K562 (cell line): ENCODE results near the gene PRSS50. TPM values are rescaled to one million over a fixed set of nuclear protein-coding genes. Genes with fewer than 3 reads are reported as not detected.

ENCODE experiments used
- BHLHE40 ChIP-seq: IDR thresholded peaks from 2 replicates; pipeline ENCODE4 v1.6.1; 2011; ENCODE audit warnings: low read length, improper control_type of control experiment
- CBFB ChIP-seq: sonication (generic); formaldehyde crosslinking; IDR thresholded peaks from 2 replicates; pipeline ENCODE4 v1.4.0; 2020; ENCODE audit warnings: mild to moderate bottlenecking, missing genetic modification reagents
- EP400 ChIP-seq: fragments of 450-650 bp; IDR thresholded peaks from 2 replicates; pipeline ENCODE4 v1.6.1; 2017; ENCODE audit warnings: antibody characterized with exemption, mild to moderate bottlenecking, moderate library complexity
- FOXP1 ChIP-seq: sonication (generic); formaldehyde crosslinking; IDR thresholded peaks from 2 replicates; pipeline ENCODE4 v1.8.0; 2022; ENCODE audit warnings: mild to moderate bottlenecking, missing genetic modification reagents
- FUS ChIP-seq: fragments of 200-400 bp; formaldehyde crosslinking; optimal IDR thresholded peaks from 2 replicates; pipeline ENCODE3; 2017; ENCODE audit warnings: low read depth, low read length
- JUN ChIP-seq, 2 experiments: sonication (generic) in 1 of 2; formaldehyde crosslinking in 1 of 2; IDR thresholded peaks; 2 replicates each; pipeline versions ENCODE4 v1.6.1 to v1.8.0; 2012 to 2022; ENCODE audit warnings: borderline replicate concordance in 2 of 2, mild to moderate bottlenecking in 2 of 2, improper control_type of control experiment in 1 of 2, low read depth in 1 of 2, low read length in 1 of 2, missing genetic modification reagents in 1 of 2
- MYBL2 ChIP-seq, 2 experiments: fragments of 450-650 bp in 1 of 2; sonication (generic) in 1 of 2; formaldehyde crosslinking in 1 of 2; IDR thresholded peaks; 2 replicates each; pipeline versions ENCODE4 v1.6.1 to v1.8.1; 2017 to 2022; ENCODE audit warnings: borderline replicate concordance in 1 of 2, inconsistent platforms in 1 of 2, low read depth in 1 of 2, mild to moderate bottlenecking in 1 of 2, missing genetic modification reagents in 1 of 2, moderate library complexity in 1 of 2
- ZNF263 ChIP-seq: sonication (generic); formaldehyde crosslinking; IDR thresholded peaks from 2 replicates; pipeline ENCODE4 v1.8.0; 2022; ENCODE audit warnings: mild to moderate bottlenecking, missing genetic modification reagents, borderline replicate concordance
- ZNF431 ChIP-seq: sonication (generic); formaldehyde crosslinking; IDR thresholded peaks from 2 replicates; pipeline ENCODE4 v1.8.0; 2022; ENCODE audit warnings: mild to moderate bottlenecking, missing genetic modification reagents
- polyA plus RNA-seq, 8 experiments: library from polyadenylated mRNA; depleted of rRNA in 4 of 8; stranded (reverse) in 5 of 8; unstranded in 3 of 8; fragments of >200 nt; fragmentation: Nextera tagmentation in 2 of 8; fragmentation: Illumina TruSeq in 1 of 8; extraction: Ambion mirVana in 2 of 8; extraction: Trizol in 1 of 8; gene quantifications; 2 replicates each; pipeline versions ENCODE4 v1.2.1 to v1.2.3, GENCODE V29; 2011 to 2014; ENCODE audit warnings: inconsistent platforms in 1 of 8, missing spikeins in 1 of 8
- total RNA-seq, 7 experiments: library from RNA; depleted of rRNA in 6 of 7; stranded (reverse); fragments of >200 nt in 6 of 7; fragmentation: Illumina TruSeq in 2 of 7; extraction: Trizol in 2 of 7; gene quantifications; 2 replicates each; pipeline versions ENCODE4 v1.2.1 to v1.2.3, GENCODE V29; 2011 to 2021; ENCODE audit warnings: low replicate concordance in 1 of 7
- TF ChIP-seq, protein P1 (sequence below): sonication (generic); formaldehyde crosslinking; IDR thresholded peaks from 2 replicates; pipeline ENCODE4 v1.8.0; 2022; ENCODE audit warnings: missing genetic modification reagents, mild to moderate bottlenecking, borderline replicate concordance
- TF ChIP-seq, protein P2 (sequence below): sonication (generic); formaldehyde crosslinking; IDR thresholded peaks from 2 replicates; pipeline ENCODE4 v1.8.1; 2023; ENCODE audit warnings: mild to moderate bottlenecking, missing genetic modification reagents, moderate library complexity
- TF ChIP-seq, protein P3 (sequence below): fragments of 450-650 bp; formaldehyde crosslinking; IDR thresholded peaks from 2 replicates; pipeline ENCODE4 v1.4.0; 2020; ENCODE audit warnings: mild to moderate bottlenecking, mixed read lengths
- TF ChIP-seq, protein P4 (sequence below): IDR thresholded peaks from 2 replicates; pipeline ENCODE4 v1.6.1; 2012; ENCODE audit warnings: low read depth, low read length, improper control_type of control experiment, borderline replicate concordance
- TF ChIP-seq, protein P5 (sequence below): sonication (generic); formaldehyde crosslinking; IDR thresholded peaks from 2 replicates; pipeline ENCODE4 v1.8.0; 2022; ENCODE audit warnings: missing genetic modification reagents, mild to moderate bottlenecking, borderline replicate concordance
- TF ChIP-seq, protein P6 (sequence below): fragments of 450-650 bp; IDR thresholded peaks from 2 replicates; pipeline ENCODE4 v1.6.1; 2014; ENCODE audit warnings: low read depth, mild to moderate bottlenecking, moderate library complexity, borderline replicate concordance

PRSS50 gene
- total and polyA plus RNA-seq, 9 of the 15 experiments (the other 6 are each of a cell fraction or from before 2014, with no cell fraction given), result 0.01 TPM; not detected in 8

DNA sequence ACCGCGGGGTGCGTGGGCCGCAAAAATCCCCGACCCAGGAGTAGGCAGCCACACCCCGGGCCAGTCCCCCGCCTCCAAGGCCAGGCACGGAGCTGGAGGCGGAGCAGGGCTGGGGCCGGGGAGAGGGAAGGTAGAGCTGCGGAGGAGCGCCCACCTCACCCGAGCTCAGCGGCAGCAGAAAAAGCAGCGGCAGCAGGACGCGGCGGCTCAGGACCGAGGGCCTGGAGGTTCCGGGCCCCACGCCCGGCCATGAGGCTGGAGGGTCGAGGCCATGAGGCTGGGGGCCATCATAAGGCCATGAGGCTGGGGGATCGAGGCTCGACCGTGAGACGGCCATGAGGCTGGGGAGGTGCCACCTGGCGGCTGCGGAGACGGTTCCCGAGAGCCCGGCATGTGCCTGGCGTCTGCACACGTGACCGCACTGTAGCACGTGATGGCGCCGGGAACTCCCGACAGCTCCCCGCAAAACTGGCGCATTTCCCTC is 32.9 kb upstream of the PRSS50 start (continued):
- TF ChIP-seq, protein P1, sequence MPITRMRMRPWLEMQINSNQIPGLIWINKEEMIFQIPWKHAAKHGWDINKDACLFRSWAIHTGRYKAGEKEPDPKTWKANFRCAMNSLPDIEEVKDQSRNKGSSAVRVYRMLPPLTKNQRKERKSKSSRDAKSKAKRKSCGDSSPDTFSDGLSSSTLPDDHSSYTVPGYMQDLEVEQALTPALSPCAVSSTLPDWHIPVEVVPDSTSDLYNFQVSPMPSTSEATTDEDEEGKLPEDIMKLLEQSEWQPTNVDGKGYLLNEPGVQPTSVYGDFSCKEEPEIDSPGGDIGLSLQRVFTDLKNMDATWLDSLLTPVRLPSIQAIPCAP (CRISPR knock-in tag), result peak; percentile 57; the same call in 1 of the 2 replicates
- TF ChIP-seq, protein P2, sequence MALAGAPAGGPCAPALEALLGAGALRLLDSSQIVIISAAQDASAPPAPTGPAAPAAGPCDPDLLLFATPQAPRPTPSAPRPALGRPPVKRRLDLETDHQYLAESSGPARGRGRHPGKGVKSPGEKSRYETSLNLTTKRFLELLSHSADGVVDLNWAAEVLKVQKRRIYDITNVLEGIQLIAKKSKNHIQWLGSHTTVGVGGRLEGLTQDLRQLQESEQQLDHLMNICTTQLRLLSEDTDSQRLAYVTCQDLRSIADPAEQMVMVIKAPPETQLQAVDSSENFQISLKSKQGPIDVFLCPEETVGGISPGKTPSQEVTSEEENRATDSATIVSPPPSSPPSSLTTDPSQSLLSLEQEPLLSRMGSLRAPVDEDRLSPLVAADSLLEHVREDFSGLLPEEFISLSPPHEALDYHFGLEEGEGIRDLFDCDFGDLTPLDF (CRISPR knock-in tag), result peak; percentile 58; the same call in 1 of the 2 replicates
- TF ChIP-seq ZNF431 (CRISPR knock-in tag) (0 out of 2 replicates have a peak, but pooled peaks have one; percentile 49), BHLHE40 (peak; percentile 96), FOXP1 (peak; percentile 80), MYBL2 (IDR thresholded peaks at IDR 0.05; ENCODE audit: low read depth) (no peak), MYBL2 (CRISPR knock-in tag; IDR thresholded peaks at IDR 0.05; ENCODE audit: borderline replicate concordance) (peak; percentile 33; the same call in 1 of the 2 replicates), EP400 (peak; percentile 58; the same call in 1 of the 2 replicates), JUN (IDR thresholded peaks at IDR 0.05; ENCODE audit: borderline replicate concordance, low read depth, low read length) (peak; percentile 14; the same call in 1 of the 2 replicates), JUN (CRISPR knock-in tag; IDR thresholded peaks at IDR 0.05; ENCODE audit: borderline replicate concordance) (no peak), ZNF263 (CRISPR knock-in tag) (peak; percentile 41; the same call in 1 of the 2 replicates), CBFB (peak; percentile 69; the same call in 1 of the 2 replicates), FUS (no peak)
- TF ChIP-seq, protein P3, sequence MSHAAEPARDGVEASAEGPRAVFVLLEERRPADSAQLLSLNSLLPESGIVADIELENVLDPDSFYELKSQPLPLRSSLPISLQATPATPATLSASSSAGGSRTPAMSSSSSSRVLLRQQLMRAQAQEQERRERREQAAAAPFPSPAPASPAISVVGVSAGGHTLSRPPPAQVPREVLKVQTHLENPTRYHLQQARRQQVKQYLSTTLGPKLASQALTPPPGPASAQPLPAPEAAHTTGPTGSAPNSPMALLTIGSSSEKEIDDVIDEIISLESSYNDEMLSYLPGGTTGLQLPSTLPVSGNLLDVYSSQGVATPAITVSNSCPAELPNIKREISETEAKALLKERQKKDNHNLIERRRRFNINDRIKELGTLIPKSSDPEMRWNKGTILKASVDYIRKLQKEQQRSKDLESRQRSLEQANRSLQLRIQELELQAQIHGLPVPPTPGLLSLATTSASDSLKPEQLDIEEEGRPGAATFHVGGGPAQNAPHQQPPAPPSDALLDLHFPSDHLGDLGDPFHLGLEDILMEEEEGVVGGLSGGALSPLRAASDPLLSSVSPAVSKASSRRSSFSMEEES (CRISPR knock-in tag), result peak; percentile 70
- TF ChIP-seq, protein P4, sequence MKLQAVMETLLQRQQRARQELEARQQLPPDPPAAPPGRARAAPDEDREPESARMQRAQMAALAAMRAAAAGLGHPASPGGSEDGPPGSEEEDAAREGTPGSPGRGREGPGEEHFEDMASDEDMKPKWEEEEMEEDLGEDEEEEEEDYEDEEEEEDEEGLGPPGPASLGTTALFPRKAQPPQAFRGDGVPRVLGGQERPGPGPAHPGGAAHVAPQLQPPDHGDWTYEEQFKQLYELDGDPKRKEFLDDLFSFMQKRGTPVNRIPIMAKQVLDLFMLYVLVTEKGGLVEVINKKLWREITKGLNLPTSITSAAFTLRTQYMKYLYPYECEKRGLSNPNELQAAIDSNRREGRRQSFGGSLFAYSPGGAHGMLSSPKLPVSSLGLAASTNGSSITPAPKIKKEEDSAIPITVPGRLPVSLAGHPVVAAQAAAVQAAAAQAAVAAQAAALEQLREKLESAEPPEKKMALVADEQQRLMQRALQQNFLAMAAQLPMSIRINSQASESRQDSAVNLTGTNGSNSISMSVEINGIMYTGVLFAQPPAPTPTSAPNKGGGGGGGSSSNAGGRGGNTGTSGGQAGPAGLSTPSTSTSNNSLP, result no peak
- TF ChIP-seq, protein P5, sequence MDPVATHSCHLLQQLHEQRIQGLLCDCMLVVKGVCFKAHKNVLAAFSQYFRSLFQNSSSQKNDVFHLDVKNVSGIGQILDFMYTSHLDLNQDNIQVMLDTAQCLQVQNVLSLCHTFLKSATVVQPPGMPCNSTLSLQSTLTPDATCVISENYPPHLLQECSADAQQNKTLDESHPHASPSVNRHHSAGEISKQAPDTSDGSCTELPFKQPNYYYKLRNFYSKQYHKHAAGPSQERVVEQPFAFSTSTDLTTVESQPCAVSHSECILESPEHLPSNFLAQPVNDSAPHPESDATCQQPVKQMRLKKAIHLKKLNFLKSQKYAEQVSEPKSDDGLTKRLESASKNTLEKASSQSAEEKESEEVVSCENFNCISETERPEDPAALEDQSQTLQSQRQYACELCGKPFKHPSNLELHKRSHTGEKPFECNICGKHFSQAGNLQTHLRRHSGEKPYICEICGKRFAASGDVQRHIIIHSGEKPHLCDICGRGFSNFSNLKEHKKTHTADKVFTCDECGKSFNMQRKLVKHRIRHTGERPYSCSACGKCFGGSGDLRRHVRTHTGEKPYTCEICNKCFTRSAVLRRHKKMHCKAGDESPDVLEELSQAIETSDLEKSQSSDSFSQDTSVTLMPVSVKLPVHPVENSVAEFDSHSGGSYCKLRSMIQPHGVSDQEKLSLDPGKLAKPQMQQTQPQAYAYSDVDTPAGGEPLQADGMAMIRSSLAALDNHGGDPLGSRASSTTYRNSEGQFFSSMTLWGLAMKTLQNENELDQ (CRISPR knock-in tag), result 0 out of 2 replicates have a peak, but pooled peaks have one; percentile 46
- TF ChIP-seq, protein P6, sequence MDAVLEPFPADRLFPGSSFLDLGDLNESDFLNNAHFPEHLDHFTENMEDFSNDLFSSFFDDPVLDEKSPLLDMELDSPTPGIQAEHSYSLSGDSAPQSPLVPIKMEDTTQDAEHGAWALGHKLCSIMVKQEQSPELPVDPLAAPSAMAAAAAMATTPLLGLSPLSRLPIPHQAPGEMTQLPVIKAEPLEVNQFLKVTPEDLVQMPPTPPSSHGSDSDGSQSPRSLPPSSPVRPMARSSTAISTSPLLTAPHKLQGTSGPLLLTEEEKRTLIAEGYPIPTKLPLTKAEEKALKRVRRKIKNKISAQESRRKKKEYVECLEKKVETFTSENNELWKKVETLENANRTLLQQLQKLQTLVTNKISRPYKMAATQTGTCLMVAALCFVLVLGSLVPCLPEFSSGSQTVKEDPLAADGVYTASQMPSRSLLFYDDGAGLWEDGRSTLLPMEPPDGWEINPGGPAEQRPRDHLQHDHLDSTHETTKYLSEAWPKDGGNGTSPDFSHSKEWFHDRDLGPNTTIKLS, result peak; percentile 60; the same call in 1 of the 2 replicates
